Activated T-helper 2 cell treated with anti-CD3 and anti-CD28 coated beads, Interferon-gamma antibody, Interleukin-2, Interleukin-4, amounts not matched to agents 10 μg/mL and 5 μg/mL and 100 μg/mL, durations not matched to agents 14 hours and 24 hours and 36 hours (primary cell): ENCODE measurements around the gene PXN. TPM values are rescaled to one million over a fixed set of nuclear protein-coding genes. Genes with fewer than 3 reads are reported as not detected.

Experiments
- total RNA-seq: library from RNA; stranded (reverse); gene quantifications from 2 replicates; pipeline ENCODE4 v1.2.3, GENCODE V29; 2022

The PXN gene
- total RNA-seq, 1 donor from 2014 or later, result 44.4 TPM

Other genes with a start within 250 kb of the PXN start
- gene RAB35, start 149.0 kb downstream of the PXN start, total RNA-seq, result 86.5 and 87.0 TPM in 2 replicates
- gene GCN1, start 71.0 kb downstream of the PXN start, total RNA-seq, result 165 and 176 TPM in 2 replicates
- gene RPLP0, start 64.6 kb downstream of the PXN start, total RNA-seq, result 2,950 and 3,019 TPM in 2 replicates
- gene RNU4-2, start 26.2 kb upstream of the PXN start, total RNA-seq, result 5,714 and 6,075 TPM in 2 replicates
- 2,603 and 2,662 TPM in 2 replicates for gene RNU4-1, start 27.5 kb upstream of the PXN start, total RNA-seq
- 2.0 and 2.2 TPM in 2 replicates for gene SIRT4, start 36.6 kb upstream of the PXN start, total RNA-seq
- gene PLA2G1B, start 62.0 kb upstream of the PXN start, total RNA-seq, result not detected in 2 replicates
- 1.4 and 3.5 TPM in 2 replicates for gene MSI1, start 103.4 kb upstream of the PXN start, total RNA-seq
- 328 and 333 TPM in 2 replicates for gene COX6A1, start 172.4 kb upstream of the PXN start, total RNA-seq
- gene TRIAP1, start 180.7 kb upstream of the PXN start, total RNA-seq, result 36.8 TPM in 2 replicates
- 30.4 and 38.0 TPM in 2 replicates for gene GATC, start 180.7 kb upstream of the PXN start, total RNA-seq
- gene SRSF9, start 204.0 kb upstream of the PXN start, total RNA-seq, result 248 and 251 TPM in 2 replicates
- 323 and 329 TPM in 2 replicates for gene DYNLL1, start 230.4 kb upstream of the PXN start, total RNA-seq